Right hindlimb (tissue), 1 donor: Measurements from ENCODE around the gene CEP85.
A peak's percentile ranks its signal among the peaks of the same experiment; 100 is the strongest.
"Not testable (repeated sequence)": the region's sequence is repeated elsewhere in the genome, so short reads cannot be mapped to it uniquely, and the experiment has no call there.

Experiments used
- DNase-seq: peaks from one replicate; pipeline ENCODE4 v3.0.0-alpha.2; 2018

CEP85 gene

GRCh38 chr1:26224606-26225005, 9.4 kb upstream of the CEP85 start:
- DNase-seq, result no peak

DNA sequence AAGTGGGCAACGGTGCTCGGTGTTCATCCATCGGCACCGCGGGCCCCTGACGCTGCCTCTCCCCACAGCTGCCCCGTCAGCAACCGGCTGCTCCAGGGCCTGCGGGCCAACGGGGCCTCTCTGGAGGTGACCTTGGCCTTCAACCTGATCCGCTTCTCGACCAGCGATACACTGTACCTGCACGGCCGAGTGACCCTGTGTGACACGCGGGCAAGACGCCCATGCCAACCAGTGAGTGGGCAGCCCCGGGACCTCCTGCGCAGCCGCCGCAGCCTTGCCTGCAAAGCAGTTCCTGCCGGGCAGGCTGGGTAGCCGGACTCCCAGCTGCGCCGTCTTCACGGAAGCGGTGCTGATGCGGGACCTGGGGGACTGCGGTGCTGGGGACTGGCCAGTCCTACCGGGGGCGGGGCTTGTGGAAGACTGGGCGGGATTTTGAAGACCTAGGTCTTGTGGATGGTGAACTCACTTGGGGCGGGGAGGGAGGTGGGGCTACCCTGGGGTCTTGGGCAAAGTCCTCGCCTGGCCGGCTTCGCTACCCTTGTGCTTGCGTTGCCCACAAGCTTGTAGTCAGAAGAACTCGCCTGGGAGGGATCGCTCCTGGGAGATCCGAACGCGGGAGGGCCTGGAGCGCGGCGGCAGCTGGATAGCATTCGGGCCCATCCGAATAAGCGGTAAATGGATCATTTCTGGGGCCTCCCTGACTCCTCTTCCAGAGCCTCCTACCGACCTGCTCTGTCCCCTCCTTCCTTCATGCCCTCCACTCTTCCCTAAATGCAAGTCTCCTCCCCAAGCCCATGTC, 8.8 kb upstream of the CEP85 start:
- peak; percentile 72 for DNase-seq

- not testable (repeated sequence) for DNase-seq
Observed at GRCh38 chr1:26230682-26231081, 3.3 kb upstream of the CEP85 start.

DNA sequence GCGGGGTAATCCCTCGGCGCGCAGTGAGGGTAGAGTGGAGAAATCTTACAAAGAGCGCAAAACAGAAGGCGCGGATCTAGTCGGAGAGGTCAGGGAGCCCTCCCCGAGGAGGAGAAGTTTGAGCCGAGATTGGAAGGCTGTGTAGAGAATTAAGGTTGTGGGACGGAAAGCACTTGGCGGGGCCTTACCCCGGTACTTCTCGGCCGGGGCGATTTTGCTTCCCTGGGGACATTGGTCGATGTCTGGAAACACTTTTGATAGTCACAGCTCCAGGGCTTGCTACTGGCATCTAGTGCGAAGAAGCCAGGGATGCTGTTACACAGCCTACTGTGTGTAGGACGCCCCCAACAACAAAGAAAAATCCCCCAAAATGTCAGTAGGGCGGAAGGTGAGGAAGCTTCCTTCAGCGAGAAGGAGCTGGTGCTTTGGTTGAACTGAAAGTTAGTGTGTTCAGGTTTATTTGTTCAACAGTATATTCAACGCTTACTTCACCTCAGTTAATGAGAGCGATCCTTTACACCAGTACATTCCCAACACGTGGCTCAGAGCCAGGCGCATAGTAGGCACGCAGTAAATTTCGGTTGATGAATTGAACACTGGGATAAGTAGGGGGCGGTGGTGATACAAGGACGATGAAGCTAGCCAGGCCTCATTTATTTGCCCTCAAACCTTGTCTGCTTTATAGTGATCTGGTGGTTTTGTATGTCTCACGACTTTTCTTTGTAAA, 807 bp downstream of the CEP85 start:
- peak; percentile 34 for DNase-seq

DNA sequence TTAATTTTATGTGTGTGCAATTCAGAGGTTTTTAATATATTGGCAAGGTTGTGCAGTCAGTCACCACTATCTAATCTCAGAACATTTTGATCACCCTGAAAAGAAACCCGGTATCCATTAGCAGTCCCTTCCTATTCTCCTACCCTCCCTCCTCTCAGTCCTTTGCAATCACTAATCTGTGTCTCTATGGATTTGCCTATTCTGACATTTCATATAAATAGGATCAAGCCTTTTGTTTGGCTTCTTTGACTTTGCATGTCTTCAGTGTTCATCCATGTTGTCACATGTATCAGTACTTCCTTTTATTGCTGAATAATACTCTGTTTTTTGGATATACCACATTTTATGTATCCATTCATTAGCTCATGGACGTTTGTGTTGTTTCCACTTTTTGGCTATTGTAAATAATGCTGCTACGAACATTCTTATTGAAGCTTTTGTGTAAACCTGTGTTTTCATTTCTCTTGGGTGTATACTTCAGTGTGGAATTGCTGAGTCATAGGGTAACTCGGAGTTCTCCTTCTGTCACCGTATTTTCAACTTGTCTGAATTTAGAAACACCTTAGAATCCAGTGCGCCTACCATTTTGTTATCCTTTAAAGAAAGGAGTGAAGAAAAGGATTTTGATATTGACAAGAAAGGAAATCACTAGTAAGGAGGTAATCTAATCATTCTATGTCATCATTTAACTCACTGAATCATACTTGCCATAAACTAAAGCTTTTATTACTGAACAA, 3.4 kb downstream of the CEP85 start:
- no peak for DNase-seq

GRCh38 chr1:26239936-26240335, 5.9 kb downstream of the CEP85 start:
- no peak for DNase-seq

DNA sequence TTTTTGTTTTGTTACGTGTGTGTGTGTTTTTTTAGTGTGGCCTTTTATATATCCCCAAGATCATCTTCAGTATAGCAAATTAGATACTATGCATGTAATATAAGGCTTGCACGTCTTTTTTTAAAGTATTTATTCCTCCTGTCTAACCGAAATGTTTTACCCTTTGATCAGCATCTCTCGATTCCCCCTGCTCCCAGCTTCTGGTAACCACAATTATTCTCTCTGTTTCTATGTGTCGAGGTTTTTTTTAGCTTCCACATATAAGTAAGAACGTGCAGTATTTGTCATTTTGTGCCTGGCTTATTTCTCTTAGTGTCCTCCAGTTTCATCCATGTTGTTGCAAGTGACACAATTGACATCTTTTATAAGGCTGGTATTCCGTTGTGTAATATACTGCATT, 18.7 kb downstream of the CEP85 start:
- no peak for DNase-seq

GRCh38 chr1:26254404-26254803, 20.4 kb downstream of the CEP85 start:
- no peak for DNase-seq

DNA sequence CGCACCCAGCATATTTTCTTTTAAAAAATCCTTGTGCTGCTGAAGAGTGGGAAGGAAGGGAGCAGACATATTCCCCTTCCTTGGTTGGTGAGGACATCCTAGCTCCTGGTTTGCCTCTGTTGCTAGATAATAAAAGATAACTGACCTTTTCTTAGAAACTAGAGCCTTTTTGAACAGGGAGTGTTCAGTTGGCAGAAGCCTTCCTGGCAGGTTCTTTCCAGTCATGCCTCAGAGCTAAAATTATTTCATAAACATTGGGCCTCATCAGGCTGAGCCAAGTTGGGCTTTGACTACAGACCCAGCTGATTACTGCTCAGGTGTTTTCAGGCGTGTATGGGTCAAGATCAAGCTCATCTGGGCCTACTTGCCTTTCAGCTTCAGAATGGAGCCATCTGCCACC, 23.2 kb downstream of the CEP85 start:
- DNase-seq, result no peak

DNA sequence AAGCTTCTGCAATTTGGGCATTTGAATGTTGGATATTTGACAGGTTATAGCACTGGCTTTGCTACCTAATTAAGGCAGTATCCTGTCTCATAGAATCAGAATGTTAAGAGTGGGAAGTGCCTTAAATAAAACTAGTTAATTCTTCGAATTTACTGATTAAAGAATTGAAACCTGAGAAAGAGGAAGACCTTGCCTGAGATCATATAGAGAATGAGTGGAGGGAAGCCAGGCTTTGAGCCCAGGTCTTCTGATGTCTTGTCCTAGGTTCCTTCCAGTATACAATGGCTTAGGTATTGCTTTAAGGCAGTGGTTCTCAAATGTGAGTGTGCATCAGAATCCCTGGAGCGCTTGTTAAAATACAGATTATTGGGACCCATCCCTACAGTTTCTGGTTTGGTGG, 25.0 kb downstream of the CEP85 start:
- no peak for DNase-seq

DNA sequence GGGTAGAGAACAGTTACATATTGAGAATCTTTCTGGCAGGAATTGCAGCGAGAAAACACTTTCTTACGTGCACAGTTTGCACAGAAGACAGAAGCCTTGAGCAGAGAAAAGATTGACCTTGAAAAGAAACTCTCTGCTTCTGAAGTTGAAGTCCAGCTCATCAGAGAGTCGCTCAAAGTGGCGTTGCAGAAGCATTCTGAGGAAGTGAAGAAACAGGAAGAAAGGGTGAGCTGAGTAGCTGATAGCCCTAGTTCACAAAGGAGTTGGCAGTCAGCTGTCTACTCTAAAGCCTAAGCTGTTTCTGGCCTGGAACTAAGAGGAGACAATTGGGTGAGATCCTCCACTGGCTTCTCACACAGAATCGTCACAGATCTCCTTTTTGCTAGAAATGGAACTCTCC, 25.6 kb downstream of the CEP85 start:
- no peak for DNase-seq

DNA sequence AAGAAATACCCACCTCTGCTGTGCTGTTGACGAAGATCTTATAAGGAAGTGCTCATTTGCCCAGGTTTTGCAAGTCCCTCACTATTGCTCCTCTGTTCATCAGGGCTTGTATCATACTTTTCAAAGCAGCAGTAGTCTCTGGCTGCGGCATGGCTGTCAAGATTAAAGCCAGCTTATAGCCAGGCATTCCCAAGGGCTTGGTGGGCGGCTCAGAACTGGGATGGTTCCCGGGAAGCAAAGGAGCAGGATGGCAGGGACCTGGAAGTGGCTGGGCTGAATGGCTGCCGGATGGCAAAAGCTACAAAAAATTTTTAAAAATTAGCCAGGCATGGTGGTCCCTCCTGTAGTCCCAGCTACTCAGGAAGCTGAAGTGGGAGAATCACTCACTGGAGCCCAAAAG, 29.2 kb downstream of the CEP85 start:
- no peak for DNase-seq

GRCh38 chr1:26265405-26265804, 31.4 kb downstream of the CEP85 start:
- DNase-seq, result no peak

- DNase-seq, result no peak
Observed at GRCh38 chr1:26268290-26269197, 34.5 kb downstream of the CEP85 start.

- DNase-seq, result no peak
Observed at GRCh38 chr1:26269198-26269550, 35.2 kb downstream of the CEP85 start.

GRCh38 chr1:26274801-26275425, 40.9 kb downstream of the CEP85 start:
- DNase-seq, result no peak

- peak; percentile 85 for DNase-seq
Observed at GRCh38 chr1:26275580-26276431, 41.8 kb downstream of the CEP85 start.

DNA sequence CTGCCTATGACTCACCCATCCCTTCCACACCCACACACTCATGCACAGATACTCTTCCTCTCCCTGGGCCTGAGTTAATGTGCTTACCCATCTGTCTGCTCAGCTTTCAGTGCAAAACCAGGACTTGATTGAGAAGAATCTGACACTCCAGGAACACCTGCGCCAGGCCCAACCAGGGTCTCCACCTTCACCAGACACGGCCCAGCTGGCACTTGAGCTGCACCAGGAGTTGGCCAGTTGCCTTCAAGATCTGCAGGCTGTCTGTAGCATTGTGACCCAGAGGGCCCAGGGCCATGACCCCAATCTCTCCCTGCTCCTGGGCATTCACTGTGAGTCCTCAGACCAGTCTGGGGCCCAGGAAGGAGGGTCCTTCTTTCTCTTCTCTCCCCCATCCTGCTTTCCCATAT, 42.4 kb downstream of the CEP85 start:
- DNase-seq, result no peak

DNA sequence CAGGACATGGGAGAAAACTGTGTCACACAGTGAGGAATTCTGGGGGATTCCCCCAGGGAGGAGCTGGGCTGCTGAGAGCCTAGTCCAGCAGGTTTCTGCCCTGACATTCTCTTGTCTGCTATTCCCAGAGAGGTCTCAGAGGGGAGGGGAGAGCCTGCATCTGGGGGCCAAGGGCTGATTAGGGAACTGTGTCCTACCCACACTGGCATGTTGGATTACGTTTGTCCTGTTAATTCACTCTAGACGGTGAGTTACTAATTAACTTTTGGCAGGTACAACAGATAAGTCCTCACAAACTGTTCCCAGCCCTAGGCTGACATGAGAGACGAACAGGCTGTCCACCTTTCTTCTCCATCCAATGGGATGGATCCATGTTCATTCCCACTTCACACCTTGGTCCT, 43.3 kb downstream of the CEP85 start:
- DNase-seq, result no peak

- no peak for DNase-seq
Observed at GRCh38 chr1:26277719-26278118, 43.7 kb downstream of the CEP85 start.

GRCh38 chr1:26278303-26278702, 44.3 kb downstream of the CEP85 start:
- DNase-seq, result no peak
